Measurements from ENCODE around the gene KREMEN2. TPM values are rescaled to one million over a fixed set of nuclear protein-coding genes. Genes with fewer than 3 reads are reported as not detected.

KREMEN2 gene
- total RNA-seq, 4 donors from 2014 or later = 0.40 to 1.6 TPM; not detected in 2

DNA sequence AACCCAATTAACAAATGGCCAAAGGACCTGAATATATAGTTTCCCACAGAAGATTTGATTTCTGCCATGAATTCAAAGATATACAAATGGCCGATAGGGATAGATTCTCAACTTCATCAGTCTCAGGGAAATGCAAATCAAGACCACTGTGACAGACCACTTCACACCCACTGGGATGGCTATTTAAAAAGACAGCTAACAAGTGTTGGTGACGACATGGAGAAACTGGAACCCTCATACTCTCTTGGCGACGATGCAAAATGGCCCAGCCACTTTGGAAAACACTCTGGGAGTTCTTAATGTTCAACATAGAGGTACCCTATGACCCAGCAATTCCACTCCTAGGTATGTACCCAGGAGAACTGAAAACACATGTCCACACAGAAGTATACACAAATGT, 17.4 kb upstream of the KREMEN2 start:
- no peaks in the 10 kb centered on the region for H3K9me3 ChIP-seq
- no peak for DNase-seq
- H3K27ac ChIP-seq = no peak overlapping the region
- TF ChIP-seq, protein P1, sequence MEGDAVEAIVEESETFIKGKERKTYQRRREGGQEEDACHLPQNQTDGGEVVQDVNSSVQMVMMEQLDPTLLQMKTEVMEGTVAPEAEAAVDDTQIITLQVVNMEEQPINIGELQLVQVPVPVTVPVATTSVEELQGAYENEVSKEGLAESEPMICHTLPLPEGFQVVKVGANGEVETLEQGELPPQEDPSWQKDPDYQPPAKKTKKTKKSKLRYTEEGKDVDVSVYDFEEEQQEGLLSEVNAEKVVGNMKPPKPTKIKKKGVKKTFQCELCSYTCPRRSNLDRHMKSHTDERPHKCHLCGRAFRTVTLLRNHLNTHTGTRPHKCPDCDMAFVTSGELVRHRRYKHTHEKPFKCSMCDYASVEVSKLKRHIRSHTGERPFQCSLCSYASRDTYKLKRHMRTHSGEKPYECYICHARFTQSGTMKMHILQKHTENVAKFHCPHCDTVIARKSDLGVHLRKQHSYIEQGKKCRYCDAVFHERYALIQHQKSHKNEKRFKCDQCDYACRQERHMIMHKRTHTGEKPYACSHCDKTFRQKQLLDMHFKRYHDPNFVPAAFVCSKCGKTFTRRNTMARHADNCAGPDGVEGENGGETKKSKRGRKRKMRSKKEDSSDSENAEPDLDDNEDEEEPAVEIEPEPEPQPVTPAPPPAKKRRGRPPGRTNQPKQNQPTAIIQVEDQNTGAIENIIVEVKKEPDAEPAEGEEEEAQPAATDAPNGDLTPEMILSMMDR (IDR thresholded peaks at IDR 0.05) = no peak
- no peak for TF ChIP-seq POLR2A (IDR thresholded peaks at IDR 0.05)
- H3K4me1 ChIP-seq = no peaks in the 10 kb centered on the region
- no peak overlapping the region for H3K4me3 ChIP-seq
- no peaks in the 10 kb centered on the region for H3K27me3 ChIP-seq
- H3K36me3 ChIP-seq = peaks cover 0 to 28% (median 0%) of the 10 kb centered on the region in 3 donors

DNA sequence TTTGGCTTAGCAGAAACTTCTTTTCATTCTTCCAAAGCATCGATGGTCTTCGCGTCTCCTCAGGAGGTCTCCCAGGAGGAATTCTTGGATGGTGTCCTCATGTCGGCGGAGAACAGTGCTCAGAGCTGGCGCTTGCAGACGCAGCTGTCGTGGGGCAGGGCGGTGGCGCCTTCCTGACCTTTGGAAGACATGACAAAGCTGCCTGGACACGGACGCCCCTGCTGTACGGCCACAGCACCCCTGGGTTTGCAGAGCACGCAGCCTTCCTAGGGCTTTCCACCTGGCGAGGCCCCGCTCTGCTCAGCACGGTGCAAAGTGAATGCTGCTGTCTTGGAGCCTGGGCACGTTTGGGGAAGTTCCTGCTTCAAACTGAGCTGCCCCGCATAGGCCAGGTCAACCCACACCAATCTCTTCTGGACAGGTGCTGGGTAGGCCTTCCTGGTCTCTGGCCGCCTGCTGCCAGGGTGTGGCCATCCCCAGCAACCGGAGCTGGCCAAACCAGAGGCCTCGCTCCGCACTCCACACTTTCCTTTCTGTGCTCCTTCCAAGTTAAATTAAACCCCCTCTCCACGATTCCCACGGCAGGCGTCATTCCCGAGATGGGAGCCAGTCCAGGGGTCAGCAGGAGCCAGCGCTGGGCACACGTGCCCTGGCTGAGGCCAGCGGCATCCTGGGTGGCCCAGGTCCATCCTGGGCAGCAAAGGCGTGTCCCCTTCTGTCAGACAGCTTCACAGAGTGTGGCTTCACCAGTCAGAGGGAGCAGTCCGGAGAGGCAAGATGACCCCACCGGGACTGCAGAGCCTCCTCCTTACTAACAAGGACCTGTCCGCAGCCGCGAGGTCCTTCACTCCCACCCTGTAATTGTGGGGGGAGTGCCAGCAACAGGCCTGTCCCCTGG, 15.0 kb upstream of the KREMEN2 start:
- no peaks in the 10 kb centered on the region for H3K9me3 ChIP-seq
- TF ChIP-seq POLR2A (IDR thresholded peaks at IDR 0.05) = no peak
- TF ChIP-seq, protein P1 (IDR thresholded peaks at IDR 0.05) = no peak
- no peak for DNase-seq
- no peaks in the 10 kb centered on the region for H3K4me1 ChIP-seq
- H3K4me3 ChIP-seq = no peak overlapping the region
- no peaks in the 10 kb centered on the region for H3K27me3 ChIP-seq
- peaks cover 0 to 13% (median 0%) of the 10 kb centered on the region in 3 donors for H3K36me3 ChIP-seq
- H3K27ac ChIP-seq = no peak overlapping the region

DNA sequence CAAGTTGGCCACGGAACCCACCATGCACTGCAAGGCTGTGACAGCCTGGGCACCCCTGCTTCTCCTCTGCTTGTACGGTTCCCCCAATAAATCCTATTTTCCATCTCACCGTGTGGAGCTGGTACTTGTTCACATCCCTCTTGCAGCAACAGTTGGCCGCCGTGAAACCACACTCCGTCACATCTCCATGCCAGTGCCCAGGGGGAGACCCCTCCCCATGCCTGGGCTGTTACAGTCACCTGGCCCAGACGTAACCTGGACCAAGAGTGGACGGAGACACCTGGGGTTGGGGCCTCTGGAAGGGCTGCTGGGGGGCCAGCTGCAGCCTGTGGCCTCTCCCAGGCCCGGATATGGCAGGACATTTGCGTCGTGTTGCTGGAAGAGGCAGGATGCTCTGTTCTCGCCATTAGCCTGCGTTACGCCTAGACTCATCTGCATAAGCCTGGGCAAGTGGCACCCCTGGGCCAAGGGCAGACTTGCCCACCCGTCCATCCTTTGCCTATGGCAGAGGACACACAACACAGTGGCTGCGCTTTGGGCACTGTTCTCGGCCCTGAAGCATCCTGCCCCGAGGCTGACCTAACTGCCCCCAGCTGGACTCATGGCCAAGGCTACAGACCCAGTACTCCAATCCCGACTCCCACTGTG, 14.2 kb upstream of the KREMEN2 start:
- Histone ChIP-seq H3K9me3 (no peaks in the 10 kb centered on the region), H3K27ac (no peak overlapping the region), H3K27me3 (no peaks in the 10 kb centered on the region), H3K36me3 (peaks cover 0 to 11% (median 0%) of the 10 kb centered on the region in 3 donors), H3K4me1 (no peaks in the 10 kb centered on the region), H3K4me3 (no peak overlapping the region)
- no peak for TF ChIP-seq POLR2A (IDR thresholded peaks at IDR 0.05)
- TF ChIP-seq, protein P1 (IDR thresholded peaks at IDR 0.05) = no peak
- DNase-seq = no peak

DNA sequence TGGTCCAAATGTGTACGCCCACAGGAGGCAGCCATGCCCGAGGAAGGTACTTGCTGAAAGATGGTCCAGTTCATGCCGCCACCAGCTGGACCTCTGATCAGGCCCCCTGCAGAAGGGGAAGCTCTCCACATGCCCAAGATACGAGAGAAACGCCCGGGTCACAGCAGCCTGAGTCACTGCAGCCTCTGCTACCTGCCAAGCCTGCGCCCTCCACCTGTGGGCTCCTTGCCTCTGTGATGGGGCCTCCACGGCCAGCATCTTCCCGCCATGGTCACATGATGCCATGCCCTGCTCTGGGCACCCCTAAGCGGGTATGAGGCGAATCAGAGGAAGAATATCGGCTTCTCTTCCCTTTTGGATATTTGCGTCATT, 13.7 kb upstream of the KREMEN2 start:
- Histone ChIP-seq H3K9me3 (no peaks in the 10 kb centered on the region), H3K27me3 (no peaks in the 10 kb centered on the region), H3K27ac (no peak overlapping the region), H3K4me1 (no peaks in the 10 kb centered on the region), H3K4me3 (no peak overlapping the region), H3K36me3 (peaks cover 0 to 11% (median 0%) of the 10 kb centered on the region in 3 donors)
- TF ChIP-seq, protein P1 (IDR thresholded peaks at IDR 0.05) = no peak
- TF ChIP-seq POLR2A (IDR thresholded peaks at IDR 0.05) = no peak
- no peak for DNase-seq

GRCh38 chr16:2950773-2951172, 13.3 kb upstream of the KREMEN2 start:
- no peaks in the 10 kb centered on the region for H3K27me3 ChIP-seq
- no peak for DNase-seq
- peaks cover 0 to 11% (median 0%) of the 10 kb centered on the region in 3 donors for H3K36me3 ChIP-seq
- TF ChIP-seq POLR2A (IDR thresholded peaks at IDR 0.05) = no peak
- TF ChIP-seq, protein P1 (IDR thresholded peaks at IDR 0.05) = no peak
- no peaks in the 10 kb centered on the region for H3K9me3 ChIP-seq
- peaks cover 0 to 1% (median 0%) of the 10 kb centered on the region in 4 donors for H3K4me1 ChIP-seq
- no peak overlapping the region for H3K4me3 ChIP-seq
- H3K27ac ChIP-seq = no peak overlapping the region

Measured in Peyer's patch (tissue), 4 donors.